ENCODE measurements around the gene DNAJC15. TPM values are rescaled to one million over a fixed set of nuclear protein-coding genes. Genes with fewer than 3 reads are reported as not detected.
A peak's percentile ranks its signal among the peaks of the same experiment; 100 is the strongest.
"Not testable (repeated sequence)": the region's sequence is repeated elsewhere in the genome, so short reads cannot be mapped to it uniquely, and the experiment has no call there.

The DNAJC15 gene
- total RNA-seq, 2 donors from 2014 or later = 5.4 to 15.7 TPM

DNA sequence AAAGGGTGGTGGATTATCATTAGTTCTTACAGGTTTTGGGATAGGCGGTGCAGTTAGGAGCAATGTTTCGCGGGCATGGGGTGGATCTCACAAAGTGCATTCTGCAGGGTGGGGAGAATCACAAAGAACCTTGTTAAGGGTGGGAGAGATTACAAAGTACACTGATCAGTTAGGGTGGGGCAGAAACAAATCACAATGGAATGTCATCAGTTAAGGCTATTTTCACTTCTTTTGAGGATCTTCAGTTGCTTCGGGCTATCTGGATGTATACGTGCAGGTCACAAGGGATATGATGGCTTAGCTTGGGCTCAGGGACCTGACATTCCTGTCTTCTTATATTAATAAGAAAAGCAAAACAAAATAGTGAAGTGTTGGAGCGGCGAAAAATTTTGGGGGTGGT, 36.4 kb downstream of the DNAJC15 start:
- H3K9me3 Mint-ChIP-seq; DNase-seq (ENCODE audit: low spot score in 2 of 2); ATAC-seq: not testable (repeated sequence)
- peak overlapping the region in 1 of 2 donors; percentile 75 for H3K27ac Mint-ChIP-seq
- peaks cover 7 to 16% of the 10 kb centered on the region in 2 donors for H3K36me3 Mint-ChIP-seq

DNA sequence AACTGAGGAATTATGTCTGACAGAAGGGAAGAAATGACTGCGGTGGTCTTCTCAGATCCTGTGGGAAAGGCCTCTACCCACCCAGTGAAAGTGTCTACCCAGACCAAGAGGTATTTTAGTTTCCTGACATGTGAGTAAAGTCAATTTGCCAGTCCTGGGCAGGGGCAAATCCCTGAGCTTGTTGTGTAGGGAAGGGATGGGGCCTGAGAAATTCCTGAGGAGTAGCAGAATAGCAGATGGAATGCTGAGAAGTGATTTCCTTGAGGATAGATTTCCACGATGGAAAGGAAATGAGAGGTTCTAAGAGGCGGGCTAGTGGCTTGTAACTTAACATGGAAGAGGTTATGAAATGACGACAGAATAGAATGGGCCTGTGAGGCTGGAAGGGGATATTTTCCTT, 37.4 kb downstream of the DNAJC15 start:
- Mint-ChIP-seq H3K36me3 (peaks cover 7 to 16% of the 10 kb centered on the region in 2 donors), H3K27ac (peak overlapping the region in 1 of 2 donors; percentile 75)
- ATAC-seq; DNase-seq (ENCODE audit: low spot score in 2 of 2); H3K9me3 Mint-ChIP-seq: not testable (repeated sequence)

DNA sequence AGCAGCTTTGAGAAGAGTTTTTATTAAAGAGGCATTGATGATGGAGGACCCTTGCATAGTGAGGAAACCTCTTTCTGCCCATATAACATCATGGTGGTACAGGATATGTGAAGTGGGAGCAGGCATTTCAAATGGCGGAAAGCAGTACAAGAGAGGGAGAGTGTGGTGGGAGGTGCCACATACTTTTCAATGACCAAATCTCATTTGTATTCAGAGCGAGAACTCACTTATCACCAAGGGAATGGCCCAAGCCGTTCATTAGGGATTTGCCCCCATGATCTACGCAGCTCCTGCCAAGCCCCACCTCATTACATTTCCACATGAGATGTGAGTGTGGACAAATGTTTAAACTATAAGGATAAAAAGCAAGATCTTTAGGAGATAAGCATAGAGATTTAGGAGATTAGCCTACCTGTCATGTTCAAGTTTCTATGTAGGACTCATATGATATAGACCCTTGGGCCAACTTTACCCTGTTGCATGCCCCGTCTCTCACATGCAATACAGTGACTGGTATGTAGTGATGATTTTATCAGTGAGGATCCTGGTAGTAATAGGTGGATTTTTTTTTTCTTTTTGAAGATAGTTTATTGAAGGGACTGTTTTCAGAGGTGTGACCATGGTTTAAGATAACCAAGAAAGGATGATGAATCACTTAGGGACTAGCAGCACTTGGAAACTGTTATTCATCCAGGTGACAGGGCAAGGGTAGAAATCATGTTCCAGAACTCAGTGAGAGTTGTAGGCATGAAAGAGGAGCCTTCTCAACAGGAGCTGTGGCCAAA, 38.3 kb downstream of the DNAJC15 start:
- peak; percentile 87 to 88 for ATAC-seq
- DNase-seq (ENCODE audit: low spot score in 2 of 2) = no peak
- peak overlapping the region; percentile 75 to 84 for H3K27ac Mint-ChIP-seq

DNA sequence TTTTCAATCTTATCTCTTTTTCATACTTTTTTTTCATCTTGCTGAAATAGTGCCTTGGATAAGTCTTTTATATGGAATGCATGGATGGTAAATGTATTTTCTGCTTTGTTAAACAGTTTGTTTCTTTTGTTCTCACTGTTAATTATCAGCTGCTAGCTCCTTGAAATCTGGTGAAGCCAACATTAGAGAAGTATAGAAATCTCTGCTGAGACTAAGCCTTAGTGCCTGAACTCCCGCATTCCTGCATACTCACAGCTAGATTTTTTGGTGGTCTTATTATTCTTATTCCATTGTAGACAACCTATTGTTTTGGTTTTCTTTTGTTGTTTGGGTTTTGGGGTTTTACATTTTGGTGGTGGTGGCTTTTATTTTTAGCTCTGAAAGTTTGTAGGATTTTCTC, 48.4 kb downstream of the DNAJC15 start:
- no peak for DNase-seq (ENCODE audit: low spot score in 2 of 2)
- H3K27ac Mint-ChIP-seq = no peak overlapping the region
- ATAC-seq = no peak
- H3K9me3 Mint-ChIP-seq = no peaks in the 10 kb centered on the region
- peaks cover 6 to 9% of the 10 kb centered on the region in 2 donors for H3K36me3 Mint-ChIP-seq

More for the DNA sequence above, 38.3 kb downstream of the DNAJC15 start:
- Mint-ChIP-seq H3K36me3 (peaks cover 7 to 12% of the 10 kb centered on the region in 2 donors), H3K9me3 (no peaks in the 10 kb centered on the region)

DNA sequence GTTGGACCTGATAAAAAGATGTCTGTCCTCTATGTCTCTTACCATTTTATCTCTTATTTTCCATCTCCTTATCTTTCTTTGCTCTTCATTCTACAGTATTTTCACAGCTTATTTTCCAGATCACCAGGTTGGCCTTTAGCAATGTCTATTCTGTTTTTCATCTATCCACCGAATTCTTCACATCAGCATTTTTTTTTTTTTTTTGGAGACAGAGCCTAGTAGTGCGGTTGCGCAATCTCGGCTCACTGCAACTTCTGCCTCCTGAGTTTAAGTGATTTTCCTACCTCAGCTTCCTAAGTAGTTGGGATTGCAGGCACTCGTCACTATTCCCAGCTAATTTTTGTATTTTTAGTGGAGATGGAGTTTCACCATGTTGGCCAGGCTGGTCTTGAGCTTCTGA, 49.0 kb downstream of the DNAJC15 start:
- Mint-ChIP-seq H3K36me3 (peaks cover 6 to 9% of the 10 kb centered on the region in 2 donors), H3K27ac (no peak overlapping the region), H3K9me3 (no peaks in the 10 kb centered on the region)
- ATAC-seq (no peak), DNase-seq (ENCODE audit: low spot score in 2 of 2) (no peak)

DNA sequence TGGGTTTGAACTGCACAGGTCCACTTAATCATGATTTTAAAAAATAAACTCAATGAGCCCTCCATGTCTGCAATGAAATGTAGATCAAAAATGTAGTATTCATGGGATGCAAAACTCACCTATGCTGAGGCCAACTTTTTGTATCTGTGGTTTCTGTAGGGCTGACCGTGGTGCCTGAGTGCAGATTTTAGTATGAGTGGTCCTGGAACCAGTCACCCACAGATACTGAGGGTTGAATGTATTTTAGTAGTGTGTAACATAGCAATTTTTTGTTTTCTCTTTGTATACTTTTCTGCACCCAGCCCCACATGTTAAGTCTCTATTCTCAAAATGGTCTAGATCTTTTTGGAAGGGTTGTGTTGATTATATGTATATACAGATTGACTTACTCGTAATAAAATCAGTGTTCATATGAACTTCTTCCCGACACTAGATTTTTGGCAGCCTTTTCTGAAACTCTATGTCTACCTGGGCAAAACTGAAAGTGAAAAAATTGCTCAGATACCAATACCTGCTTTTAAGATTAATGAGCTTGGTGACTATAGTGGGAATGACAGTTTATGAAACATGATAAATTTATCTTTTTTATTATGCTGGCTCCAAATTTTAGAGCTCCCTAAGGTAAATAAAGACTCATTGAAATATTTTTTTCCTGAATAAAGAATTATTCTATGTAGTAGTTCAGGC, 51.6 kb downstream of the DNAJC15 start:
- DNase-seq (ENCODE audit: low spot score in 2 of 2) (no peak), ATAC-seq (peak; percentile 70 to 83)
- H3K36me3 Mint-ChIP-seq = peaks cover 6 to 20% of the 10 kb centered on the region in 2 donors
- no peaks in the 10 kb centered on the region for H3K9me3 Mint-ChIP-seq
- no peak overlapping the region for H3K27ac Mint-ChIP-seq

DNA sequence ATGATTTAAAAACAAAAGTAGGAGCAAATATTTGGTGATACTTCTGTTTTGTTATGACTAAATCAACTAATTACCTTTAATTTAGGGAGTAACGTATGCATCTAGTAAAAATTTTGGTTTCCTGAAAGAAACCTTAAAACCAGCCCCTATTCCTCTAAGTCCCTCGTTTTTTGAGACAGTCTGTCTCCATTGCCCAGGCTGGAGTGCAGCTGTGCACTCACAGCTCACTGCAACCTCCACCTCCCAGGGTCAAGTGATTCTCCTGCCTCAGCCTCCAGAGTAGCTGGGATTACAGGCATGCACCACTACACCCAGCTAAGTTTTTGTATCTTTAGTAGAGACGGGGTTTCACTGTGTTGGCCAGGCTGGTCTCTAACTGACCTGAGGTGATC, 52.1 kb downstream of the DNAJC15 start:
- H3K36me3 Mint-ChIP-seq = peaks cover 11 to 25% of the 10 kb centered on the region in 2 donors
- DNase-seq (ENCODE audit: low spot score in 2 of 2); H3K9me3 Mint-ChIP-seq; H3K27ac Mint-ChIP-seq; ATAC-seq: not testable (repeated sequence)

DNA sequence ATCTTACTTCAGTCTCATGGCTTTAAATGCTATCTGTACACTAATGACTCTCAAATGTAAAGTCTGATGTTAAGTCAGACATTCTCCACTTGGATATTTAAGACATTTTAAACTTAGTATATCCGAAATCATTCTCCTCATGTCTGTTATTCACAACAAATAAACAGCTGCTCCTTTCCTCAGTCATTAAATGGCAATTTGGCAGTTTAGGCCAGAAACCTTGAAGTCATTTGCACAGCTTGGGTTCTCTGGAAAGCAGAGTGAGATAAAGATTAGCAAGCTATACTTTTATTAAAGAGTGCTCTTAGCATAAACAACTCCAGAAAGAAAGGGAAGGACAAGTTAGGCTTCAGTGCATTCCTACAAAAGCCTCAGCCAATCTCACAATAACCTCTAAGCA, 53.7 kb downstream of the DNAJC15 start:
- peaks cover 0 to 5% of the 10 kb centered on the region in 2 donors for H3K9me3 Mint-ChIP-seq
- H3K27ac Mint-ChIP-seq = no peak overlapping the region
- H3K36me3 Mint-ChIP-seq = peaks cover 14 to 35% of the 10 kb centered on the region in 2 donors
- DNase-seq (ENCODE audit: low spot score in 2 of 2) = no peak
- ATAC-seq = no peak

DNA sequence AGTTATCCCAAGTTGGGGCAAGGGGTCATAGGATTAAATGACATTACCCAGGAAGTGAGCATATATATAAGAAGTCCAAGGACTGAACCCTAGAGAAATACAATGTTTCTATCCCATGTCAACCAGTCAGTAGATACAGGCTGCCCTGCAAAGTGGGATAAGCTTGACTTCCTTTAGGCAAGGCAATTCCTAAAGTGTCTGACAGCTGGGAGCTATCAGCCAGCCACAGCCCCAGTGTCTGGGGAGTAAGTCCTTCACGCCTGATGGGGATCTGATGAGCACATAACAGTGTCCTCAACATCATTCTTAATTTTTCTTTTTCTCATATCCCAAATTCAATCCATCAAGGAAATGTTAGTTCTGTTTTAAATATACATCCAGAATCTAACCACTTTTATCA, 54.1 kb downstream of the DNAJC15 start:
- Mint-ChIP-seq H3K36me3 (peaks cover 10 to 33% of the 10 kb centered on the region in 2 donors), H3K27ac (no peak overlapping the region), H3K9me3 (peaks cover 0 to 5% of the 10 kb centered on the region in 2 donors)
- ATAC-seq = no peak
- DNase-seq (ENCODE audit: low spot score in 2 of 2) = no peak

DNA sequence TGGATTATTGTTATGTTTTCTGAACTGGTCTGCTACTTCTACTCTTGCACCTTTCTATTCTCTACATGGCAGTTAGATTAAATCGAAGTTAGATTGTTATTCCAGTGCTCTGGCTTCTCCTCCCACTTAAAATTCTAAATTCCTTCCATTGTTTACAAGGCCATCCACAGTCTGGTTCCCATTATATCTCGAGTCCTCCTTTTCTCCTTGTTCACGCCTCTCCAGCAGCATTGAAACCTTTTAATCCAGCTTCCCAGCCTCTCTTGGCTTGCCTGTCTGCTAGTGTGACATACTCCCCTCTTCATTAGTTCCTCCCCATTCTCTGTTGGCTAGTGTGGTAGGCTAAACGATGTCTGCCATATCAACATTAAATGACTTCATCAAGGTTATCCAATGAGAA, 54.5 kb downstream of the DNAJC15 start:
- ATAC-seq = no peak
- Mint-ChIP-seq H3K27ac (peak overlapping the region in 1 of 2 donors; percentile 50), H3K9me3 (peaks cover 0 to 5% of the 10 kb centered on the region in 2 donors), H3K36me3 (peaks cover 9 to 29% of the 10 kb centered on the region in 2 donors)
- no peak for DNase-seq (ENCODE audit: low spot score in 2 of 2)

DNA sequence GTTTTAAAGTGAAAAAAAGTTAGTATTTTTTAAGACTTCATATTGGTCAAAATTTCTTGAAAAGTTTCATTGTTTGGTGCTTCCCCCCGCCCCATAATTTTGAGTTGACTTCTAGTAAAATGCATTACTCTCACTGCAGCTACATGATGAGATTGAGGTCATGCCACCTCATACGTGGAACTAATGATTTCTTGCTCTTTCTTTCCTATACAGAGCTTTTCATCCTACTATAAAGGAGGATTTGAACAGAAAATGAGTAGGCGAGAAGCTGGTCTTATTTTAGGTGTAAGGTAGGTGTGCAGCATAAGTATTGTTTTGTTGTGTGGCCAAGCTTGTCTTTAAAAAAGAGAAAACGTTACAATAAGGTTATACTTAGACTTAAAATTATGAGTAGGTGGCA, 55.0 kb downstream of the DNAJC15 start:
- peak in 1 of 2 donors; percentile 78 for ATAC-seq

DNA sequence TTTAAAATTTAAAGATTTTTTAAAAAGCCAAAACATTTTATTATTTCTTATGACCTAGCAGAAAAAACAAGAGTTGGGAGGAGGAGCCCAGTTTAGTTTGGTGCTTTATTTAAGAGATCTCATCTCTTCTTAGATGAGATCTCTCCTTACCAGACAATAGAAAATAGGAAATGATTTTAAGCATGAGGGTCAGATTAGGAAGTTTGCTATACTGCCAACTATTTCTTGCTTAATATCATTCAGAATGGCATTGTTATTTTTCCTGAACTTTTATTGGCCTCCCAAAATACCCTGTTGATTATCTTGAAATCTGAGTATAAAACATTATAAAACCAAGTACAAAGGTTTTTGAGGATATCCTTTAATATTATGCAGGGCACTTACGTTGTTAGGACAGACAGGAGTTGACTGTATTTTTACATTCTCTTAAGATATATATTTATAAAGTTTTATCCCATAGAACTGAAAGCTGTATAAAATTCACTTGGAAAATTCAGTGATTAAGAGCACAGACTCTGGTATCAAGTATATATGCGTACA, 56.1 kb downstream of the DNAJC15 start:
- DNase-seq (ENCODE audit: low spot score in 2 of 2) (no peak), ATAC-seq (no peak)
- peaks cover 0 to 5% of the 10 kb centered on the region in 2 donors for H3K9me3 Mint-ChIP-seq
- H3K36me3 Mint-ChIP-seq = peaks cover 9 to 26% of the 10 kb centered on the region in 2 donors
- H3K27ac Mint-ChIP-seq = no peak overlapping the region

More for the DNA sequence above, 55.0 kb downstream of the DNAJC15 start:
- peaks cover 9 to 26% of the 10 kb centered on the region in 2 donors for H3K36me3 Mint-ChIP-seq
- H3K27ac Mint-ChIP-seq = no peak overlapping the region
- no peak for DNase-seq (ENCODE audit: low spot score in 2 of 2)
- peaks cover 0 to 5% of the 10 kb centered on the region in 2 donors for H3K9me3 Mint-ChIP-seq

DNA sequence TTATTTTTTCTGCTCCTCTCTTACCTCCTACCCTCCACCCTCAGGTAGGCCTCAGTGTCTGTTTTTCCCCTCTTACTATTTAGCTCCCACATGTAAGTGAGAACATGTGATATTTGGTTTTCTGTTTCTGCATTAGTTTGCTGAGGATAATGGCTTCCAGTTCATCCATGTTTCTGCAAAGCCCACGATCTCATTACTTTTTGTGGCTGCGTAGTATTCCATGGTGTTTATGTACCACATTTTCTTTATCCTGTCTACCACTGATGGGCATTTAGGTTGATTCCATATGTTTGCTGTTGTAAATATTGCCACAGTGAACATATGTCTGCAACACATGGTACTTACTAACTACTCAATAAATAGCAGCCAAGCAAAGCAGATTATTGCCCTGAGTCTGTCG, 56.8 kb downstream of the DNAJC15 start:
- H3K27ac Mint-ChIP-seq = no peak overlapping the region
- peaks cover 0 to 5% of the 10 kb centered on the region in 2 donors for H3K9me3 Mint-ChIP-seq
- DNase-seq (ENCODE audit: low spot score in 2 of 2) = no peak
- ATAC-seq = no peak
- H3K36me3 Mint-ChIP-seq = peaks cover 9 to 26% of the 10 kb centered on the region in 2 donors

DNA sequence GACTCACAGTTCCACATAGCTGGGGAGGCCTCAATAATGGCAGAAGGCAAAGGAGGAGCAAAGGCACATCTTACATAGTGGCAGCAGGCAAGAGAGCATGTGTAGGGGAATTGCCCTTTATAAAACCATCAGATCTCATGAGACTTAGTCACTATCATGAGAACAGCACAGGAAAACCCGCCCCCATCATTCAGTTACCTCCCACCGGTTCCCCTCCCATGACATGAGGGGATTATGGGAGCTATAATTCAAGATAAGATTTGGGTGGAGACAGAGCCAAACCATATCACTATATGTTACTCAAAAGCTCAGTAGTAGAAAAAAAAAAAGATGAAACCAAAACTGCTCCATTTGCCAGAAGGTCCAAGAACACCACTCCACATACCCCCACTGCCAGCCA, 58.5 kb downstream of the DNAJC15 start:
- peaks cover 0 to 5% of the 10 kb centered on the region in 2 donors for H3K9me3 Mint-ChIP-seq
- DNase-seq (ENCODE audit: low spot score in 2 of 2) (no peak), ATAC-seq (no peak)
- peaks cover 9 to 26% of the 10 kb centered on the region in 2 donors for H3K36me3 Mint-ChIP-seq
- H3K27ac Mint-ChIP-seq = no peak overlapping the region

DNA sequence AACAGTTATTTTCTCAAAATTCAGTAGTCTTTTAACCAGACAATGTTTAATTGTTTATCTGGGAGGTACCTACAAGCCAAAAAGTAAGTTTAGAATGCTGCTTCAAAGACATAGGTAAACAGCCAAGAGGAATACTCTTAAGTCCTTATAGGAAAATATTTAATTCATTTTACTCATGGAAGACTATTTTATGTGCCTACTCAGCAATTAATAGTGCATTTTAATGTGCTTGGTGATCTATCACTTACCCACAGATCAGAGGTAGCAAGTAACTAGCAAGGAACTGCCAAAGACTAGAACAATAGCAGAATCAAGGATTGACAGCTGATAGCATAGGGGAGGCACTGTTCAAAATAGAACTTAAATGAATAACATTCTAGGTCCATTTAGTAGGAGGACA, 60.4 kb downstream of the DNAJC15 start:
- ATAC-seq = no peak
- Mint-ChIP-seq H3K27ac (no peak overlapping the region), H3K36me3 (peaks cover 9 to 26% of the 10 kb centered on the region in 2 donors), H3K9me3 (peaks cover 0 to 5% of the 10 kb centered on the region in 2 donors)
- no peak for DNase-seq (ENCODE audit: low spot score in 2 of 2)

DNA sequence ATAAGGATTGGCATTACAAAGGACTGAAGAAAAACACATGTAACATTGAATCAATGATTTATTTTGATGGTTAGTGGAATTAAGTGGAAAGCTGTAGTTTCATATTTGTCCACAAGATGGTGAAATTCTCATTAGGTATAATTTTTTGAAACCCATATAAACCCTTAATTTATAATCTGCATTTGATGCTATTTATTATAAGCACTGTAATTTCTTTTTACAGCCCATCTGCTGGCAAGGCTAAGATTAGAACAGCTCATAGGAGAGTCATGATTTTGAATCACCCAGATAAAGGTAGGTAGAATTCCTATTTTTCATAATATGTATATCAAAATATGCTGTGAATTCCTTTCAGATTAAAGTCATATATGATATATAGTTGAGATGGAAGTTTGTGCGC, 62.2 kb downstream of the DNAJC15 start:
- Mint-ChIP-seq H3K36me3 (peaks cover 3 to 29% of the 10 kb centered on the region in 2 donors), H3K9me3 (peaks cover 0 to 7% of the 10 kb centered on the region in 2 donors), H3K27ac (no peak overlapping the region)
- DNase-seq (ENCODE audit: low spot score in 2 of 2) = no peak
- no peak for ATAC-seq

DNA sequence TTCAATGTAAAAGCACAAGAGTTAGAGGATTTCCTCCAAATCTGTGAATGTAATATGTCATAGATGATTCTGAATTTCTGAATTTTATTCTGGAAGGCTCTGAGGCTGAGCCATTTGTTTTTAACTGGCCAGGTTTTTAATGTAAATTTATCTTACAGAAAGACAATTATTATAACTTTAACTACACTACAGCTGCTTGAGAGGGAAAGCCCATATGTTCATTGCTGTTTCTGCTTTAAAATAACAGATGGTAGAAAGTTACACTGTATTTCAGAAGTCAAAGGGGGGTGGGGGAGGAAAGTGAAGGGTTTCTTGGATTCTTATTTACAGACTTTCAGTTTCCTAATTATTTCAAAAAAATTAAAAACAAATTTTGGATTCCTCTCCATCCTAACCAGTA, 62.8 kb downstream of the DNAJC15 start:
- H3K36me3 Mint-ChIP-seq = peaks cover 0 to 25% of the 10 kb centered on the region in 2 donors
- peaks cover 0 to 7% of the 10 kb centered on the region in 2 donors for H3K9me3 Mint-ChIP-seq
- no peak overlapping the region for H3K27ac Mint-ChIP-seq
- DNase-seq (ENCODE audit: low spot score in 2 of 2) = no peak
- no peak for ATAC-seq
